HEK293 (cell line): Measurements from ENCODE around the gene TINCR.

Experiments used
- ATF2 ChIP-seq: fragments of 450-650 bp; formaldehyde crosslinking; IDR thresholded peaks from 2 replicates; pipeline ENCODE4 v1.5.1; 2016; ENCODE audit warnings: missing biosample characterization, missing genetic modification characterization, low read depth
- CTCF ChIP-seq: fragments of 450-650 bp; formaldehyde crosslinking; IDR thresholded peaks from 2 replicates; pipeline ENCODE4 v1.5.1; 2016; ENCODE audit warnings: missing biosample characterization, missing genetic modification characterization
- MEIS1 ChIP-seq: sonication (generic); formaldehyde crosslinking; IDR thresholded peaks from 2 replicates; pipeline ENCODE4 v1.8.1; 2022; ENCODE audit warnings: missing genetic modification reagents, mild to moderate bottlenecking, borderline replicate concordance
- PRDM10 ChIP-seq: fragments of 450-650 bp; formaldehyde crosslinking; IDR thresholded peaks from 2 replicates; pipeline ENCODE4 v1.5.1; 2016; ENCODE audit warnings: missing biosample characterization, missing genetic modification characterization
- PRDM6 ChIP-seq: fragments of 450-650 bp; formaldehyde crosslinking; IDR thresholded peaks from 2 replicates; pipeline ENCODE4 v1.5.1; 2017; ENCODE audit warnings: missing biosample characterization, missing genetic modification characterization
- ZEB2 ChIP-seq: fragments of 450-650 bp; formaldehyde crosslinking; IDR thresholded peaks from 2 replicates; pipeline ENCODE4 v1.5.1; 2016; ENCODE audit warnings: missing biosample characterization, missing genetic modification characterization
- ZNF114 ChIP-seq: fragments of 450-650 bp; formaldehyde crosslinking; IDR thresholded peaks from 2 replicates; pipeline ENCODE4 v1.5.0; 2017; ENCODE audit warnings: missing biosample characterization, missing genetic modification characterization
- ZNF211 ChIP-seq: fragments of 450-650 bp; formaldehyde crosslinking; IDR thresholded peaks from 2 replicates; pipeline ENCODE4 v1.5.1; 2016; ENCODE audit warnings: low read depth, missing biosample characterization, missing genetic modification characterization
- ZNF585B ChIP-seq: fragments of 450-650 bp; formaldehyde crosslinking; IDR thresholded peaks from 2 replicates; pipeline ENCODE4 v1.5.1; 2016; ENCODE audit warnings: missing biosample characterization, missing genetic modification characterization
- ZNF677 ChIP-seq: fragments of 450-650 bp; IDR thresholded peaks from 2 replicates; pipeline ENCODE4 v1.5.0; 2018; ENCODE audit warnings: missing biosample characterization, mild to moderate bottlenecking, missing genetic modification characterization, moderate library complexity

- TF ChIP-seq CTCF: no peak
- no peak for TF ChIP-seq ZNF114 (tag by site-specific recombination)
- TF ChIP-seq ZEB2 (tag by site-specific recombination): no peak
- no peak for TF ChIP-seq ZNF585B
- TF ChIP-seq ATF2 (tag by site-specific recombination): no peak
- no peak for TF ChIP-seq ZNF211 (tag by site-specific recombination)
- no peak for TF ChIP-seq PRDM6 (tag by site-specific recombination)
- no peak for TF ChIP-seq PRDM10 (tag by site-specific recombination)
- no peak for TF ChIP-seq ZNF677 (tag by site-specific recombination)
- no peak for TF ChIP-seq MEIS1
These were observed 55.0 kb downstream of the TINCR start for GRCh38 chr19:5512715-5513114.
